CD4-positive, alpha-beta T cell treated with Interleukin-4 for 4 hours (primary cell): ENCODE results near the gene FAIM.
"Not testable (repeated sequence)": the region's sequence is repeated elsewhere in the genome, so short reads cannot be mapped to it uniquely, and the experiment has no call there.

Source experiments
- DNase-seq: peaks from one replicate; pipeline ENCODE4 v3.0.0-alpha.2; 2020

FAIM gene

GRCh38 chr3:138608322-138609135 is at the start of gene FAIM:
Gene FAIM (plus strand): TSS chr3:138608771. CDS start chr3:138619727, 10,956 bp downstream.
- DNase-seq, result peak; percentile 70

- no peak for DNase-seq
Observed at GRCh38 chr3:138559134-138559533, 49.4 kb upstream of the FAIM start.

- DNase-seq, result no peak
Observed at GRCh38 chr3:138560501-138560900, 48.1 kb upstream of the FAIM start.

GRCh38 chr3:138562902-138563301 is 45.7 kb upstream of the FAIM start:
- not testable (repeated sequence) for DNase-seq

- DNase-seq, result not testable (repeated sequence)
Observed at GRCh38 chr3:138566293-138566692, 42.3 kb upstream of the FAIM start.

- no peak for DNase-seq
Observed at GRCh38 chr3:138567403-138567802, 41.2 kb upstream of the FAIM start.

- no peak for DNase-seq
Observed at GRCh38 chr3:138569090-138569489, 39.5 kb upstream of the FAIM start.

GRCh38 chr3:138569624-138570023 is 38.9 kb upstream of the FAIM start:
- not testable (repeated sequence) for DNase-seq

- no peak for DNase-seq
Observed at GRCh38 chr3:138573138-138573537, 35.4 kb upstream of the FAIM start.

GRCh38 chr3:138578141-138578540 is 30.4 kb upstream of the FAIM start:
- peak; percentile 29 for DNase-seq

GRCh38 chr3:138578961-138579574 is 29.5 kb upstream of the FAIM start:
- DNase-seq, result no peak

GRCh38 chr3:138587374-138587773 is 21.2 kb upstream of the FAIM start:
- no peak for DNase-seq

GRCh38 chr3:138588445-138588844 is 20.1 kb upstream of the FAIM start:
- no peak for DNase-seq

- no peak for DNase-seq
Observed at GRCh38 chr3:138591392-138591791, 17.2 kb upstream of the FAIM start.

GRCh38 chr3:138593488-138594149 is 15.0 kb upstream of the FAIM start:
- DNase-seq, result no peak

GRCh38 chr3:138594150-138594934 is 14.2 kb upstream of the FAIM start, which contains the start of gene CEP70:
Gene CEP70 (minus strand): TSS chr3:138594260. CDS start chr3:138572927, 21,333 bp downstream.
- DNase-seq, result peak; percentile 91

- DNase-seq, result no peak
Observed at GRCh38 chr3:138594935-138595610, 13.5 kb upstream of the FAIM start.

- DNase-seq, result not testable (repeated sequence)
Observed at GRCh38 chr3:138597186-138597976, 11.2 kb upstream of the FAIM start.

GRCh38 chr3:138598534-138598933 is 10.0 kb upstream of the FAIM start:
- DNase-seq, result no peak

- DNase-seq, result no peak
Observed at GRCh38 chr3:138600100-138600745, 8.3 kb upstream of the FAIM start.

- not testable (repeated sequence) for DNase-seq
Observed at GRCh38 chr3:138601661-138602060, 6.9 kb upstream of the FAIM start.
